HL-60 (cell line): ENCODE measurements around the gene SUSD1.

ENCODE experiments used
- CTCF ChIP-seq: IDR thresholded peaks from one replicate; pipeline ENCODE4 v1.5.1; 2011; ENCODE audit warnings: low read length, control low read depth, inconsistent platforms; ENCODE audit not compliant: insufficient read depth
- GABPA ChIP-seq: IDR thresholded peaks from 2 replicates; pipeline ENCODE4 v1.6.1; 2012; ENCODE audit warnings: low read depth
- POLR2AphosphoS5 ChIP-seq: IDR thresholded peaks from 2 replicates; pipeline ENCODE4 v1.6.1; 2012; ENCODE audit warnings: low read depth
- TF ChIP-seq, protein P1 (sequence below): IDR thresholded peaks from 2 replicates; pipeline ENCODE4 v1.6.1; 2012; ENCODE audit warnings: low read depth; ENCODE audit not compliant: insufficient replicate concordance

DNA sequence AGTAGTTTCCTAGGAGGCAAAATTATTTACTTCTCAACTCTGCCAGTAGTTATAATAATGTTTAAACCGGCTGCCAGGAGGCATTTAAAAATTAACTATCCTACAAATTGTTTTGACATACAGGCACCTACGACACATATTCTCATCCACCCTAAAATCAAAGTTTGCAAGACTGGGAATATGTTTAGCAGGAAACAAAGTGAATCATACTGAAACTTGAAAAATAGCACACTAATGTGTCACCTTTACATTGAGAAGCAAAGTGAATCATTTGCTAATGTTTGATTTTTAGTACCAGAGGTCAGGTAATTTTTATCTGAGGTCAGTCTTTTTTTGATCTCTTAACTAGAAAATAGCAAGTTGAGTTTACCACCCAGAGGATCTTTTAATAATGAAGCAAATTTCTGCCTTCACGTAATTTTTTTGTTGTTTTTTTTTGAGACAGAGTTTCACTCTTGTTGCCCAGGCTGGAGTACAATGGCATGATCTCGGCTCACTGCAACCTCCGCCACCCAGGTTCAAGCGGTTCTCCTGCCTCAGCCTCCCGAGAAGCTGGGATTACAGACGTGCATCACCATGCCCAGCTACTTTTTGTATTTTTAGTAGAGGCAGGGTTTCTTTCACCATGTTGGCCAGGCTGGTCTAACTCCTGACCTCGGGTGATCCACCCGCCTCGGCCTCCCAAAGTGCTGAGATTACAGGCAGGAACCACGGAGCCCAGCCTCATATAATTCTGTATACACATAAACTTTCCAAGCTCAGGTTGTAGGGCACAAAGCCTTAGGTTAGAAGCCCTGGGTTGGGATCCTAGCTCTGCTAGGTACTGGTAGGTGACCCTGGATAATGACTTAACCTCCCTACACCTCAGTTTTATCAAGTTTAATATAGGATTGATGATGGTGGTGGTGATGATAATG is 154.2 kb downstream of the SUSD1 start:
- TF ChIP-seq CTCF (no peak), POLR2AphosphoS5 (no peak), GABPA (no peak)
- TF ChIP-seq, protein P1, sequence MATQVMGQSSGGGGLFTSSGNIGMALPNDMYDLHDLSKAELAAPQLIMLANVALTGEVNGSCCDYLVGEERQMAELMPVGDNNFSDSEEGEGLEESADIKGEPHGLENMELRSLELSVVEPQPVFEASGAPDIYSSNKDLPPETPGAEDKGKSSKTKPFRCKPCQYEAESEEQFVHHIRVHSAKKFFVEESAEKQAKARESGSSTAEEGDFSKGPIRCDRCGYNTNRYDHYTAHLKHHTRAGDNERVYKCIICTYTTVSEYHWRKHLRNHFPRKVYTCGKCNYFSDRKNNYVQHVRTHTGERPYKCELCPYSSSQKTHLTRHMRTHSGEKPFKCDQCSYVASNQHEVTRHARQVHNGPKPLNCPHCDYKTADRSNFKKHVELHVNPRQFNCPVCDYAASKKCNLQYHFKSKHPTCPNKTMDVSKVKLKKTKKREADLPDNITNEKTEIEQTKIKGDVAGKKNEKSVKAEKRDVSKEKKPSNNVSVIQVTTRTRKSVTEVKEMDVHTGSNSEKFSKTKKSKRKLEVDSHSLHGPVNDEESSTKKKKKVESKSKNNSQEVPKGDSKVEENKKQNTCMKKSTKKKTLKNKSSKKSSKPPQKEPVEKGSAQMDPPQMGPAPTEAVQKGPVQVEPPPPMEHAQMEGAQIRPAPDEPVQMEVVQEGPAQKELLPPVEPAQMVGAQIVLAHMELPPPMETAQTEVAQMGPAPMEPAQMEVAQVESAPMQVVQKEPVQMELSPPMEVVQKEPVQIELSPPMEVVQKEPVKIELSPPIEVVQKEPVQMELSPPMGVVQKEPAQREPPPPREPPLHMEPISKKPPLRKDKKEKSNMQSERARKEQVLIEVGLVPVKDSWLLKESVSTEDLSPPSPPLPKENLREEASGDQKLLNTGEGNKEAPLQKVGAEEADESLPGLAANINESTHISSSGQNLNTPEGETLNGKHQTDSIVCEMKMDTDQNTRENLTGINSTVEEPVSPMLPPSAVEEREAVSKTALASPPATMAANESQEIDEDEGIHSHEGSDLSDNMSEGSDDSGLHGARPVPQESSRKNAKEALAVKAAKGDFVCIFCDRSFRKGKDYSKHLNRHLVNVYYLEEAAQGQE, result no peak
